ENCODE data around the gene DNAH2. TPM values are rescaled to one million over a fixed set of nuclear protein-coding genes. Genes with fewer than 3 reads are reported as not detected.

DNAH2 gene
- total and polyA plus RNA-seq, 2 of the 4 experiments (the other 2 are of a cell fraction), result under 0.01 to 0.02 TPM

- no peaks in the 10 kb centered on the region for H3K27me3 ChIP-seq (ENCODE audit: control insufficient read depth, insufficient read depth, low read length)
- peak overlapping the region; percentile 95; the same call in 1 of the 2 replicates for H3K9ac ChIP-seq (ENCODE audit: low read depth, low read length)
- POLR2A ChIA-PET (ENCODE audit: unreplicated experiment), result interaction anchor here (0.5 kb wide), 1 partner anchor 84 kb away, joined by 4 read pairs; no protein-coding TSS in a partner anchor
- dilution Hi-C loops (cut with HindIII; ENCODE audit: low sequenced_read_pairs, unreplicated experiment) (no loop called here), in situ Hi-C loops (cut with MboI; ENCODE audit: low sequenced_read_pairs) (no loop called here), intact Hi-C loops (cut with micrococcal nuclease) (loop anchor here (5.0 kb wide), 1 partner anchor 203 kb away; the partner anchor contains the start of genes POLR2A and SLC35G6)
- H3K36me3 ChIP-seq (ENCODE audit: control insufficient read depth, insufficient read depth, low read length), result no peaks in the 10 kb centered on the region
- no peaks in the 10 kb centered on the region for H3K9me1 ChIP-seq (ENCODE audit: insufficient read depth, low read length)
- CTCF ChIA-PET, result interaction anchor here (4.1 kb wide), 1 partner anchor 53 kb away, joined by 27 read pairs; the partner anchor contains the start of gene SHBG
- H2BK5ac ChIP-seq (ENCODE audit: low read depth, low read length, poor library complexity, severe bottlenecking), result peak overlapping the region; percentile 29
- ATAC-seq (ENCODE audit: low read depth) (no peak), DNase-seq (no peak)
- no peak overlapping the region for H2BK15ac ChIP-seq (ENCODE audit: low read depth, low read length)
- no peak for TF ChIP-seq SMC3 (IDR thresholded peaks at IDR 0.05; ENCODE audit: low read depth, low read length)
- no peak for TF ChIP-seq MXI1 (IDR thresholded peaks at IDR 0.05; ENCODE audit: borderline replicate concordance, low read depth, low read length)
- no peak for TF ChIP-seq CEBPB (IDR thresholded peaks at IDR 0.05; ENCODE audit: low read depth, low read length)
- TF ChIP-seq CHD1 (IDR thresholded peaks at IDR 0.05; ENCODE audit: low read depth, low read length), result no peak
- no peak for TF ChIP-seq NFE2L2 (IDR thresholded peaks at IDR 0.05; ENCODE audit: low read depth, low read length)
- TF ChIP-seq RFX5 (IDR thresholded peaks at IDR 0.05; ENCODE audit: low read depth, low read length), result no peak
- TF ChIP-seq MAZ (IDR thresholded peaks at IDR 0.05; ENCODE audit: borderline replicate concordance, low read depth, low read length), result no peak
- TF ChIP-seq MAFK (IDR thresholded peaks at IDR 0.05; ENCODE audit: low read depth, low read length), result no peak
- no peak for TF ChIP-seq FOS (IDR thresholded peaks at IDR 0.05; ENCODE audit: low read depth, low read length)
- TF ChIP-seq RAD21 (IDR thresholded peaks at IDR 0.05; ENCODE audit: low read length), result no peak
- TF ChIP-seq CTCF (conservative IDR thresholded peaks at IDR 0.05; ENCODE audit: low read depth, low read length), result no peak
- no peak for TF ChIP-seq USF2 (IDR thresholded peaks at IDR 0.05; ENCODE audit: low read depth, low read length)
- no peak for TF ChIP-seq ELK1 (IDR thresholded peaks at IDR 0.05; ENCODE audit: borderline replicate concordance, low read depth, low read length)
- TF ChIP-seq BHLHE40 (IDR thresholded peaks at IDR 0.05; ENCODE audit: low read depth, low read length), result no peak
- no peak overlapping the region for H2AK9ac ChIP-seq (replicated peaks; ENCODE audit: low read depth, low read length, poor library complexity)
- H4K91ac ChIP-seq (ENCODE audit: insufficient read depth, low read depth, low read length), result no peak overlapping the region
- WGBS, 2 experiments (ENCODE audit: extremely low coverage in 2 of 2, insufficient read length in 1 of 2), result no CpG with 5 or more reads among the region's 15 CpGs
- no peak overlapping the region for H2BK20ac ChIP-seq (ENCODE audit: low read depth, low read length)
- H4K8ac ChIP-seq (ENCODE audit: low read depth in 2 of 2, low read length in 2 of 2), result peak overlapping the region; percentile 20 to 60; a peak in 3 of 4 replicates
- no peak overlapping the region for H2BK120ac ChIP-seq (ENCODE audit: low read depth, low read length)
- no peak overlapping the region for H4K5ac ChIP-seq (ENCODE audit: low read depth, low read length)
- peaks cover 11 to 64% of the 10 kb centered on the region in 2 experiments for H3K79me1 ChIP-seq (ENCODE audit: low read depth in 1 of 2, low read length in 2 of 2)
- no peak overlapping the region for H2AK5ac ChIP-seq (ENCODE audit: low read depth, low read length)
- H3K4ac ChIP-seq (ENCODE audit: low read depth, low read length), result no peak overlapping the region
- H3K14ac ChIP-seq (replicated peaks; ENCODE audit: low read depth, low read length), result no peak overlapping the region
- H4K20me1 ChIP-seq (ENCODE audit: insufficient read depth, low read length), result peaks cover 4% of the 10 kb centered on the region
- H3K18ac ChIP-seq (ENCODE audit: low read depth, low read length), result no peak overlapping the region
- H2AFZ ChIP-seq (replicated peaks; ENCODE audit: low read length, poor library complexity), result no peak overlapping the region
- no peak overlapping the region; the same call in 1 of the 2 replicates for H3K23ac ChIP-seq (ENCODE audit: low read depth, low read length)
- H3K4me2 ChIP-seq (ENCODE audit: low read depth, low read length), result peak overlapping the region; percentile 85
- peak overlapping the region; percentile 60 for H3K4me3 ChIP-seq (ENCODE audit: insufficient read depth, low read depth, low read length)
- H3K9me3 ChIP-seq (ENCODE audit: control insufficient read depth, insufficient read depth, low read length), result no peaks in the 10 kb centered on the region
- H3K27ac ChIP-seq (ENCODE audit: insufficient read depth, low read length), result no peak overlapping the region; the same call in 1 of the 2 replicates
- no peak overlapping the region for H3K56ac ChIP-seq (ENCODE audit: extremely low read depth, insufficient read depth, low read length)
- BruUV-seq (replicated peaks), result no TSS peak
- no peaks in the 10 kb centered on the region for H3K4me1 ChIP-seq (ENCODE audit: control insufficient read depth, insufficient read depth, low read length)
Measured at GRCh38 chr17:7684851-7685532, 32.6 kb upstream of the DNAH2 start.
